ENCODE measurements around the gene LHX2. TPM values are rescaled to one million over a fixed set of nuclear protein-coding genes. Genes with fewer than 3 reads are reported as not detected.

The LHX2 gene
- polyA plus RNA-seq, 1 of the 3 experiments (the other 2 are of a cell fraction), result not detected

DNA sequence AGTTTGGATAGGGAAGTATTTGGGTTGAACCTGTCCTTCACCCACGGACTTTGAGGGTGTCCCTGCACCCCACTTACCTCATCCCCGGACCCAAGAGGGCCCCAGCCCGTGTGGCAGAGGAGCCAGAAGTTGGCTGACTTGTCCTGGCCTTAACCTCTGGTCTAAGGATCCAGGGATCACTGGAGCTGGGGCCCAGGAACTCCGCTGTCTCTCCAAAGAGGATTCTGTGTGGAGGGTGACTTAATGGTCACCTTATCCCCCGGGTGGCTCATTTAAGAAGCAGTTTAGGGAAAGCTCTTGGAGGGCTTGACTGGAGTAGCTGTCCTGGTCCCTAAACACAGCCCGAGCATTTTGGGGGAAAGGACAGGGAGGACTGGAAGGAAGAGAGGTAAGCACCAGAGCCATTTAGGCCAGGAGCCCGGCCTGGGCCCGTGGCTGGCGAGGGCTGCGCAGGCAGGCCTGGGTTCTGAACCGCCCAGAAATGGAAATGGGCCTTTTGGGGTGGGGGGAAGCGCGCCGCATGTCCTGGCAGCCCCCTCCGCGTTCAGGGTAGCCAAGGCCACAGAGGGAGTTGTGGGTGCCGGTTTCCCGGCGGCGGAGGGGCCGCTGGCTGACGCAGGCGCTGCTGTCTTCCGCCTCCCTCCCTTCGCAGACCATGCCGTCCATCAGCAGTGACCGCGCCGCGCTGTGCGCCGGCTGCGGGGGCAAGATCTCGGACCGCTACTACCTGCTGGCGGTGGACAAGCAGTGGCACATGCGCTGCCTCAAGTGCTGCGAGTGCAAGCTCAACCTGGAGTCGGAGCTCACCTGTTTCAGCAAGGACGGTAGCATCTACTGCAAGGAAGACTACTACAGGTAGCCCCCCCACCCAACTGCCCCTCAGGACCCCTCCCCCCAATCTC is 2.0 kb downstream of the LHX2 start:
- H3K4me2 ChIP-seq, result no peak overlapping the region
- H3K4me1 ChIP-seq (ENCODE audit: control insufficient read depth in 1 of 2, insufficient read depth in 2 of 2, low read depth in 1 of 2, low read length in 1 of 2), result peaks cover 0 to 9% of the 10 kb centered on the region in 2 experiments; a peak in 1 of 4 replicates
- no peak overlapping the region for H3K9ac ChIP-seq
- no peaks in the 10 kb centered on the region for H3K9me3 ChIP-seq
- no peak overlapping the region for H2AFZ ChIP-seq (ENCODE audit: low read depth)
- no peaks in the 10 kb centered on the region for H3K36me3 ChIP-seq (replicated peaks in 1 of 2; ENCODE audit: control insufficient read depth in 1 of 2, insufficient read depth in 2 of 2, low read length in 1 of 2)
- ChIA-PET POLR2A (no interaction called here), CTCF (interaction anchor here (1.0 to 3.2 kb wide), 5 partner anchors 9 to 471 kb away, joined by 3 to 19 read pairs (median 4); no protein-coding TSS in a partner anchor)
- H3K27ac ChIP-seq (ENCODE audit: low read depth in 2 of 2, low read length in 1 of 2), result no peak overlapping the region
- TF ChIP-seq RFX5 (IDR thresholded peaks at IDR 0.05; ENCODE audit: low read length), result no peak
- TF ChIP-seq RAD21 (IDR thresholded peaks at IDR 0.05; ENCODE audit: low read length), result 0 out of 2 replicates have a peak, but pooled peaks have one; percentile 4
- H3K79me2 ChIP-seq (ENCODE audit: insufficient read depth), result no peaks in the 10 kb centered on the region
- no peaks in the 10 kb centered on the region for H3K9me2 ChIP-seq
- peaks cover 95% of the 10 kb centered on the region for H3K27me3 ChIP-seq (ENCODE audit: insufficient read depth)
- no peak for DNase-seq
- H4K20me1 ChIP-seq (ENCODE audit: insufficient read depth), result peaks cover 22% of the 10 kb centered on the region; the same call in 1 of the 2 replicates
- no peak overlapping the region for H3K4me3 ChIP-seq (ENCODE audit: low read depth in 2 of 2, low read length in 1 of 2)
- peaks cover 3% of the 10 kb centered on the region for H3F3A ChIP-seq (replicated peaks; ENCODE audit: insufficient read depth)
- 34% methylated on average over 13 of the region's 40 CpGs for WGBS (ENCODE audit: low lambda C conversion rate)

DNA sequence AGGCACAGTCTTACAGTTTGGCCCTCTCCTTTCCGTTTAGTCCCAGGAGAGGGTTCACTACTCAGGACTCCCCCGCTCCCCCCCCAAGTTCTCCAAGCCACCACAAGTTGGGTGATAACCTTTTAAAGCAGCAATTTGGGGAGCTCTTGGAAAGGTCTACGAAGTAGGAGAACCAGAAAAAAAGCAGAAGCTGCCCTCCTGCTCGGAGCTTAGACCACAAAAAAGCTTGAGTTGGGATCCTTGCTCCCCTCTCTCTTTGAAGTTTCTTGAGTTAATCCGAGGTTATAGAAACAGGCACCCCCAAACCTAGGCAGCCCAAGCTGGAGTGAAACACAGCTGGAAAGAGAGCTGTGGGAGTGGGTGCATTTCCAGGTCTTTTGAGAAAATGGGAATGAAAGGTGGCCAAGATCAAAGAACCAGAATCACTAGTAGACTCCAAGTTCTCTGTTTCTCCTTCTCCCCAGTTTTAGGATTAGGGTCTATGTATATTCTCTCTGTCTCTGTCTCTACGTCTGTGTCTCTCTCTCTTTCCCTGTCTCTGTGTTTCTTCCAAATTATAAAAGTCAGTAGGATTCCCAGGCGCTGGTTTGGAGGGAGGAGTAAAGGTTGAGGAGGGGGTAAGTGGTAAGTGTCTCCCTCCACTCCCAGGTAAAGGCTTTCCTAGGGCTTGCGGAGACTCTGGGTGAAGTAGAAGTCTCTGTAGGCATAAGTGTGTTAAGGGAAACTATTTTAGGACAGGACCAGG is 2.8 kb downstream of the LHX2 start:
- H3K4me1 ChIP-seq (ENCODE audit: control insufficient read depth in 1 of 2, insufficient read depth in 2 of 2, low read depth in 1 of 2, low read length in 1 of 2), result peaks cover 0 to 5% of the 10 kb centered on the region in 2 experiments; a peak in 1 of 4 replicates
- H3F3A ChIP-seq (replicated peaks; ENCODE audit: insufficient read depth), result peaks cover 3% of the 10 kb centered on the region
- H3K9me2 ChIP-seq, result no peaks in the 10 kb centered on the region
- no peak overlapping the region for H3K27ac ChIP-seq (ENCODE audit: low read depth in 2 of 2, low read length in 1 of 2)
- H3K4me3 ChIP-seq (ENCODE audit: low read depth in 2 of 2, low read length in 1 of 2), result no peak overlapping the region
- no peaks in the 10 kb centered on the region for H3K79me2 ChIP-seq (ENCODE audit: insufficient read depth)
- ChIA-PET POLR2A (no interaction called here), CTCF (interaction anchor here (0.6 to 1.1 kb wide), 2 partner anchors 11 to 27 kb away, joined by 3 to 5 read pairs; no protein-coding TSS in a partner anchor)
- H3K9me3 ChIP-seq, result no peaks in the 10 kb centered on the region
- H3K36me3 ChIP-seq (replicated peaks in 1 of 2; ENCODE audit: control insufficient read depth in 1 of 2, insufficient read depth in 2 of 2, low read length in 1 of 2), result no peaks in the 10 kb centered on the region
- no peak for DNase-seq
- peaks cover 95% of the 10 kb centered on the region for H3K27me3 ChIP-seq (ENCODE audit: insufficient read depth)
- TF ChIP-seq, protein P1, sequence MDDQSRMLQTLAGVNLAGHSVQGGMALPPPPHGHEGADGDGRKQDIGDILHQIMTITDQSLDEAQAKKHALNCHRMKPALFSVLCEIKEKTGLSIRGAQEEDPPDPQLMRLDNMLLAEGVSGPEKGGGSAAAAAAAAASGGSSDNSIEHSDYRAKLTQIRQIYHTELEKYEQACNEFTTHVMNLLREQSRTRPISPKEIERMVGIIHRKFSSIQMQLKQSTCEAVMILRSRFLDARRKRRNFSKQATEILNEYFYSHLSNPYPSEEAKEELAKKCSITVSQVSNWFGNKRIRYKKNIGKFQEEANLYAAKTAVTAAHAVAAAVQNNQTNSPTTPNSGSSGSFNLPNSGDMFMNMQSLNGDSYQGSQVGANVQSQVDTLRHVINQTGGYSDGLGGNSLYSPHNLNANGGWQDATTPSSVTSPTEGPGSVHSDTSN (IDR thresholded peaks at IDR 0.05), result no peak
- TF ChIP-seq YY1 (IDR thresholded peaks at IDR 0.05; ENCODE audit: low read depth), result no peak
- no peak for TF ChIP-seq TCF12 (IDR thresholded peaks at IDR 0.05)
- TF ChIP-seq FOSL2 (IDR thresholded peaks at IDR 0.05; ENCODE audit: borderline replicate concordance, low read depth), result no peak
- TF ChIP-seq GABPA (IDR thresholded peaks at IDR 0.05; ENCODE audit: low read depth), result no peak
- TF ChIP-seq, protein P2, sequence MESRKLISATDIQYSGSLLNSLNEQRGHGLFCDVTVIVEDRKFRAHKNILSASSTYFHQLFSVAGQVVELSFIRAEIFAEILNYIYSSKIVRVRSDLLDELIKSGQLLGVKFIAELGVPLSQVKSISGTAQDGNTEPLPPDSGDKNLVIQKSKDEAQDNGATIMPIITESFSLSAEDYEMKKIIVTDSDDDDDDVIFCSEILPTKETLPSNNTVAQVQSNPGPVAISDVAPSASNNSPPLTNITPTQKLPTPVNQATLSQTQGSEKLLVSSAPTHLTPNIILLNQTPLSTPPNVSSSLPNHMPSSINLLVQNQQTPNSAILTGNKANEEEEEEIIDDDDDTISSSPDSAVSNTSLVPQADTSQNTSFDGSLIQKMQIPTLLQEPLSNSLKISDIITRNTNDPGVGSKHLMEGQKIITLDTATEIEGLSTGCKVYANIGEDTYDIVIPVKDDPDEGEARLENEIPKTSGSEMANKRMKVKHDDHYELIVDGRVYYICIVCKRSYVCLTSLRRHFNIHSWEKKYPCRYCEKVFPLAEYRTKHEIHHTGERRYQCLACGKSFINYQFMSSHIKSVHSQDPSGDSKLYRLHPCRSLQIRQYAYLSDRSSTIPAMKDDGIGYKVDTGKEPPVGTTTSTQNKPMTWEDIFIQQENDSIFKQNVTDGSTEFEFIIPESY (IDR thresholded peaks at IDR 0.05; ENCODE audit: borderline replicate concordance, low read depth), result no peak
- TF ChIP-seq, protein P3, sequence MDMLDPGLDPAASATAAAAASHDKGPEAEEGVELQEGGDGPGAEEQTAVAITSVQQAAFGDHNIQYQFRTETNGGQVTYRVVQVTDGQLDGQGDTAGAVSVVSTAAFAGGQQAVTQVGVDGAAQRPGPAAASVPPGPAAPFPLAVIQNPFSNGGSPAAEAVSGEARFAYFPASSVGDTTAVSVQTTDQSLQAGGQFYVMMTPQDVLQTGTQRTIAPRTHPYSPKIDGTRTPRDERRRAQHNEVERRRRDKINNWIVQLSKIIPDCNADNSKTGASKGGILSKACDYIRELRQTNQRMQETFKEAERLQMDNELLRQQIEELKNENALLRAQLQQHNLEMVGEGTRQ (IDR thresholded peaks at IDR 0.05; ENCODE audit: borderline replicate concordance, low read depth, low read length), result no peak
- no peak for TF ChIP-seq TEAD4 (IDR thresholded peaks at IDR 0.05; ENCODE audit: borderline replicate concordance, insufficient read depth)
- no peak for TF ChIP-seq FOXJ3 (CRISPR knock-in tag; IDR thresholded peaks at IDR 0.05)
- no peak for TF ChIP-seq RCOR1 (IDR thresholded peaks at IDR 0.05; ENCODE audit: low read length)
- no peak for TF ChIP-seq EP300 (IDR thresholded peaks at IDR 0.05; ENCODE audit: borderline replicate concordance in 1 of 2, low read depth in 1 of 2, low read length in 1 of 2)
- no peak for TF ChIP-seq NRF1 (IDR thresholded peaks at IDR 0.05; ENCODE audit: low read depth, low read length)
- TF ChIP-seq JUND (IDR thresholded peaks at IDR 0.05), result no peak
- no peak for TF ChIP-seq SMC3 (IDR thresholded peaks at IDR 0.05; ENCODE audit: low read depth, low read length)
- H3K9ac ChIP-seq, result no peak overlapping the region
- peaks cover 22% of the 10 kb centered on the region; the same call in 1 of the 2 replicates for H4K20me1 ChIP-seq (ENCODE audit: insufficient read depth)
- H3K4me2 ChIP-seq, result no peak overlapping the region
- 32% methylated on average over 8 of the region's 8 CpGs for WGBS (ENCODE audit: low lambda C conversion rate)
- H2AFZ ChIP-seq (ENCODE audit: low read depth), result no peak overlapping the region
